Skeletal muscle satellite cell (primary cell): ENCODE measurements around the gene C16orf89.

Source experiments
- H3K27me3 ChIP-seq: 2 replicates; pipeline ENCODE4 v1.7.0; 2013; ENCODE audit warnings: low read length; ENCODE audit not compliant: control insufficient read depth, insufficient read depth
- H3K36me3 ChIP-seq: 2 replicates; pipeline ENCODE4 v1.7.0; 2013; ENCODE audit warnings: mild to moderate bottlenecking, control low read depth, low read length; ENCODE audit not compliant: insufficient read depth
- H3K4me1 ChIP-seq: 2 replicates; pipeline ENCODE4 v1.7.0; 2013; ENCODE audit warnings: low read length; ENCODE audit not compliant: control insufficient read depth, insufficient read depth
- H3K4me2 ChIP-seq: 2 replicates; pipeline ENCODE4 v1.7.0; 2013; ENCODE audit warnings: mild to moderate bottlenecking, low read length
- H3K4me3 ChIP-seq: 2 replicates; pipeline ENCODE4 v1.7.0; 2013; ENCODE audit warnings: low read length
- H3K9ac ChIP-seq: 2 replicates; pipeline ENCODE4 v1.7.0; 2013; ENCODE audit warnings: mild to moderate bottlenecking, low read depth, low read length, moderate library complexity
- H3K9me3 ChIP-seq: replicated peaks from 2 replicates; pipeline ENCODE4 v1.7.0; 2013; ENCODE audit warnings: mild to moderate bottlenecking, control low read depth, low read length

The C16orf89 gene

GRCh38 chr16:5022521-5022920 is 43.2 kb downstream of the C16orf89 start:
- Histone ChIP-seq H3K4me2 (no peak overlapping the region), H3K27me3 (peaks cover 24% of the 10 kb centered on the region), H3K9ac (no peak overlapping the region), H3K4me3 (no peak overlapping the region), H3K36me3 (no peaks in the 10 kb centered on the region), H3K4me1 (no peaks in the 10 kb centered on the region), H3K9me3 (no peaks in the 10 kb centered on the region)

GRCh38 chr16:5020551-5020950 is 45.2 kb downstream of the C16orf89 start:
- H3K36me3 ChIP-seq: no peaks in the 10 kb centered on the region
- H3K9me3 ChIP-seq: no peaks in the 10 kb centered on the region
- no peak overlapping the region for H3K4me3 ChIP-seq

GRCh38 chr16:5019775-5020174 is 46.0 kb downstream of the C16orf89 start:
- H3K36me3 ChIP-seq: no peaks in the 10 kb centered on the region
- no peaks in the 10 kb centered on the region for H3K4me1 ChIP-seq
- peaks cover 47% of the 10 kb centered on the region for H3K27me3 ChIP-seq
- H3K4me3 ChIP-seq: no peak overlapping the region
- no peak overlapping the region for H3K4me2 ChIP-seq
- H3K9me3 ChIP-seq: no peaks in the 10 kb centered on the region
- H3K9ac ChIP-seq: no peak overlapping the region

More at GRCh38 chr16:5020551-5020950, 45.2 kb downstream of the C16orf89 start:
- Histone ChIP-seq H3K27me3 (peaks cover 44% of the 10 kb centered on the region), H3K4me2 (no peak overlapping the region), H3K4me1 (no peaks in the 10 kb centered on the region), H3K9ac (no peak overlapping the region)

DNA sequence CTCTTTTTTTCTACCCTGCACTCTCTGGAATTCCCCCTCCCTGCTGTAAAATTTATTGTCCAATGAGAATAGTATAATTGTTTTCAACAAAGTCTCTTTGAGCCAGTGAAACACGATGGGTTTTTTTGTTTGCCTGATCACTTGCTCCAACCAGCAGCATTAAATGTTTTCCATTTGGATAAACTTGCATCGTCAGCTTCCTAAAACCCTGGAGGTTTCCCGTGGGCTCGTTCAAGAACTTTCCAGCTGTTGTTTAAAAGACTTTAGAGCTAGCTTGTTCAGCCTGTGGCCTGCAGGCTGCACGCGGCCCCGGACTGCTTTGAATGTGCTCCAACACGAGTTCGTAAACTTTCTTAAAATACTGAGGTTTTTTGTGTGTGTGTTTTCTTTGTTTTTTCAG is 47.0 kb downstream of the C16orf89 start:
- Histone ChIP-seq H3K9ac (no peak overlapping the region), H3K4me2 (no peak overlapping the region), H3K27me3 (peaks cover 47% of the 10 kb centered on the region), H3K36me3 (no peaks in the 10 kb centered on the region), H3K9me3 (no peaks in the 10 kb centered on the region), H3K4me3 (no peak overlapping the region), H3K4me1 (no peaks in the 10 kb centered on the region)

DNA sequence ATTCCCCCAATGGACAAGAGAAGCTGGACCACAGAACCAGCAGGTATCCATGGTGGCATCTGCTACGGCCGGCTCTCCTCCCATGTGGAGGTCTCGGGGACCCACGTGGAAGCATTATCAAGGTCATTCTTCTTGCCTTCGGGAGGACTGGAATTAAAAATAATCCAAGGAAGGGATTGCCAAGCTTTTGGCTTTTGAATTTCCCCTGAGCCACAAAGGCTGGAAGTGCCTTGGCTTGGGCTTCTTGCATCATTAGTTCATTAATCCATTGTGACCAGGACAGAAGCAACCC is 48.1 kb downstream of the C16orf89 start:
- H3K4me1 ChIP-seq: no peaks in the 10 kb centered on the region
- no peaks in the 10 kb centered on the region for H3K9me3 ChIP-seq
- no peaks in the 10 kb centered on the region for H3K36me3 ChIP-seq
- H3K27me3 ChIP-seq: peaks cover 47% of the 10 kb centered on the region
- no peak overlapping the region for H3K4me2 ChIP-seq
- H3K4me3 ChIP-seq: no peak overlapping the region
- no peak overlapping the region for H3K9ac ChIP-seq

- Histone ChIP-seq H3K36me3 (no peaks in the 10 kb centered on the region), H3K4me2 (no peak overlapping the region), H3K9ac (no peak overlapping the region), H3K9me3 (no peaks in the 10 kb centered on the region), H3K4me3 (no peak overlapping the region), H3K27me3 (peaks cover 50% of the 10 kb centered on the region), H3K4me1 (no peaks in the 10 kb centered on the region)
Measured at GRCh38 chr16:5016967-5017677, 48.6 kb downstream of the C16orf89 start.

DNA sequence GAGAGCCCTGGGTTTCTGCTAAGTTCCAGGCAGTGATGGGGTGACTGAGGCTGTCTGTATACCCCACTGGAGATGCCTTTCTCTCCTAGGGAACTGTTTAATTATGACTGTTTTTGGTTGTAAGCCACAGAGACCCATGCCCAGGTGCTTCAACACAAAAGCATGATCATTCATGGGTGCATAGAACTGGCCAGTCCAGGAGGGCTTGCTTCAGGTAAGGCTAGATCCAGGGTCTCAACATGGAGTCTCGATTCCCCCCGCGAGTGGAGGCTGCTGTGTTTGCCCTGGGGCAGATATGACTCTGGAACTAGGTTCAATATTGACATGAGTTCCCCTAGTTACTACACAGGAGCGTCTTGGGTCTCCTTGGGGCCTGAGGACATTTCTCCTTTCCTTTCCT is 49.9 kb downstream of the C16orf89 start:
- Histone ChIP-seq H3K4me1 (no peaks in the 10 kb centered on the region), H3K4me2 (no peak overlapping the region), H3K9ac (no peak overlapping the region), H3K4me3 (no peak overlapping the region), H3K9me3 (no peaks in the 10 kb centered on the region), H3K36me3 (no peaks in the 10 kb centered on the region), H3K27me3 (peaks cover 57% of the 10 kb centered on the region)

DNA sequence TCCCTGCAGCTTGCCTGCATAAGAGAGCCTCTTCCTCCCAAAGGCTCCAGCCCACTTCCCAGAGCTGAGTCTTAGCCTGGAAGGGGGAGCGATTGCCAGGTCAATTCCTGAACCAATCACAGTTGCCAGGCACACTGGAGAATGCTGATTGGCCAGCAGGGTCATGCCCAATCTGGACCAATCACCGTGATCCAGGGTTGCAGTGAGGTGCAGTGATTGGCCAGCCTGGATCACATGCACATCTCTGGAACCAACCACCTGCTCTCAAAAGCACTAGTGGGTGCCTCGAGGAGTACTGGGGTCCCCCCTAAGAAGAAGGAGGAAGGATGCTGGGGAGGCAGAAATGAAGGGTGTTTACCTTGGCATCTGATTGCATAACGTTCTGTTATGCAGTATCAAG is 50.4 kb downstream of the C16orf89 start:
- no peaks in the 10 kb centered on the region for H3K9me3 ChIP-seq
- no peak overlapping the region for H3K4me3 ChIP-seq
- H3K9ac ChIP-seq: no peak overlapping the region
- no peaks in the 10 kb centered on the region for H3K4me1 ChIP-seq
- peaks cover 56% of the 10 kb centered on the region for H3K27me3 ChIP-seq
- H3K4me2 ChIP-seq: no peak overlapping the region
- H3K36me3 ChIP-seq: no peaks in the 10 kb centered on the region

DNA sequence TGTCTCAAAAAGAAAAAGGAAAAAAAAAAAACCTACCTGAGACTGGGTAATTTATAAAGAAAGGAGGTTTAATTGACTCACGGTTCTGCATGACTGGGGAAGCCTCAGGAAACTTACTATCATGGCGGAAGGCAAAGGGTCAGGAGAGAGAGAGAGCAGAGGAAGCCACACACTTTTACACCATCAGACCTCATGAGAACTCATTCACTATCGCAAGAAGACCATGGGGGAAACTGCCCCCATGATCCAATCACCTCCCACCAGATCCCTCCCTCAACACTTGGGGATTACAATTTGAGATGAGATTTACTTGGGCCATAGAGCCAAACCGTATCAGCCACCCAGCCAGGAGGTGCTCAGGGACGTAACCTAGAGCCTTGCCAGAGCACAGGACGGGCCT is 52.9 kb downstream of the C16orf89 start:
- H3K36me3 ChIP-seq: no peaks in the 10 kb centered on the region
- no peaks in the 10 kb centered on the region for H3K9me3 ChIP-seq
- peaks cover 48% of the 10 kb centered on the region for H3K27me3 ChIP-seq
- no peak overlapping the region for H3K4me2 ChIP-seq
- H3K9ac ChIP-seq: no peak overlapping the region
- no peak overlapping the region for H3K4me3 ChIP-seq
- no peaks in the 10 kb centered on the region for H3K4me1 ChIP-seq

DNA sequence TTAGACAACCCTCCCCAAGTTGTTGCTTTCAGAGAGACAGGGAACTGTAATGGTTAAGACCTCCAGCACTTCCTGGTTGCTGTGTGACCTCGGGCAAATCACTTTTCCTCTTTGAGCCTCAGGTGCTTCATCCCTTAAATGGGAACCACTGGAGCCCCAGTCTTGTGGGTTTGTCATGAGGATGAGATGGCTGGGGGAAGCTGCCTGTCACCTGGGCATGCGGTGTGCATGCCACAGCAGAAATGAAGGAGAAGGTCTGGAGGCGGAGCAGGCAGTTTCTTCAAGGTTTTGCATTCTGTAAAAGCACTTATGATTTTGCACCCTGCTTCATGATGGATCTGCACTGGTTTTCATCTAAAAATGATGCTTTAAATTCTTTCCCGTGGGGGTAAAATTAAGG is 54.1 kb downstream of the C16orf89 start:
- no peak overlapping the region for H3K4me3 ChIP-seq
- no peak overlapping the region for H3K4me2 ChIP-seq

DNA sequence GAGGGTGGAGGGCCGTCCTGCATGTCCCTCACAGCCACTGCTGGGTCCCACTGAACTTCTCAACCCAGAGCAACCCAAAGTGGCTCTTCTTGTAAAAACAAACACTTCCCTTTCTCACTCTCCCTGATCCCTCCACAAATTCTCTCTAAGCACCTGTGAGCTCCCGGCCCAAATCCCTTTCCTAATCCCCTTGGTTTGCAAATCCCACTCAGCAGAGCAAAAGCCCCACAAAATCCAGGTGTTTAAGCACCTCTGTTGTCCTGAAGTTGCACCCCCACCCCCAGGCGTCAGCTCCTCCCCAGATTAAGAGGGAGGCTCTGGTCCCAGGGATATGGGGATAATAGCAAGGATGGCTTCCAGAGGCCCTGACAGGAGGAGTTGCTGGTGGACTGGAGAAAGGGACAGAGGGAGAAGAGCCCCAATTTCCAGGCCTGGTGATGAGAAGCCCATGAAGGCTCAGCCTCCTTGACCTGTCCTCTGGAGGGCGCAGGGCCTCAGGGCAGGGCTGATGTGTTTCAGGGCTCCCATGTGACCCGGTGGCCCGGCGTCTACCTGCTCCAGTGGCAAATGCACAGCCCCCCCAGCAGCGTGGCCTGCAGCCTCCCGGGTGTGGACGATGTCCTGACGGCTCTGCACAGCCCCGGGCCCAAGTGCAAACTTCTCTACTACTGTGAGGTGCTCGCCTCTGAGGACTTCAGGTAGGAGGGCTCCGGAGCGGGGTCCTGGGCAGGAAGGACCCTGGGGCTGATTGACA is 55.0 kb downstream of the C16orf89 start:
- Histone ChIP-seq H3K9me3 (no peaks in the 10 kb centered on the region), H3K4me2 (no peak overlapping the region), H3K4me1 (no peaks in the 10 kb centered on the region), H3K4me3 (no peak overlapping the region), H3K9ac (no peak overlapping the region), H3K36me3 (no peaks in the 10 kb centered on the region), H3K27me3 (peaks cover 29% of the 10 kb centered on the region)

More for the DNA sequence above, 54.1 kb downstream of the C16orf89 start:
- peaks cover 36% of the 10 kb centered on the region for H3K27me3 ChIP-seq
- H3K4me1 ChIP-seq: no peaks in the 10 kb centered on the region
- no peaks in the 10 kb centered on the region for H3K36me3 ChIP-seq
- no peaks in the 10 kb centered on the region for H3K9me3 ChIP-seq
- H3K9ac ChIP-seq: no peak overlapping the region

GRCh38 chr16:5008311-5008731 is 57.4 kb downstream of the C16orf89 start:
- peaks cover 30% of the 10 kb centered on the region for H3K27me3 ChIP-seq
- H3K36me3 ChIP-seq: no peaks in the 10 kb centered on the region
- H3K4me3 ChIP-seq: no peak overlapping the region
- H3K9ac ChIP-seq: no peak overlapping the region
- H3K4me2 ChIP-seq: no peak overlapping the region
- H3K4me1 ChIP-seq: no peaks in the 10 kb centered on the region
- no peaks in the 10 kb centered on the region for H3K9me3 ChIP-seq
